Islet of Langerhans (tissue), 1 donor: ENCODE results near the gene MPV17L2.

Source experiments
- FAIRE-seq: peaks from one replicate; lab custom pipeline; 2011; peaks lifted over from hg19 to GRCh38; lab: Jason Lieb, UNC

The MPV17L2 gene

GRCh38 chr19:18245297-18245696, 52.3 kb downstream of the MPV17L2 start:
- no peak for FAIRE-seq
